ENCODE results near the gene LRRC17.

The LRRC17 gene

GRCh38 chr7:102875700-102876295 lies 37.0 kb upstream of the LRRC17 start:
- Histone ChIP-seq H3K4me3 (ENCODE audit: low read depth, low read length) (no peak overlapping the region), H3K9ac (no peak overlapping the region), H3K27me3 (ENCODE audit: control insufficient read depth, insufficient read depth, low read length) (no peaks in the 10 kb centered on the region), H3K27ac (no peak overlapping the region), H3K9me3 (ENCODE audit: control insufficient read depth, low read length) (no peaks in the 10 kb centered on the region), H3K4me1 (no peaks in the 10 kb centered on the region), H3K79me2 (no peaks in the 10 kb centered on the region), H2AFZ (no peak overlapping the region), H3K4me2 (ENCODE audit: low read length) (no peak overlapping the region), H3K36me3 (ENCODE audit: control insufficient read depth, insufficient read depth, low read length) (no peaks in the 10 kb centered on the region)
- TF ChIP-seq, protein P1, sequence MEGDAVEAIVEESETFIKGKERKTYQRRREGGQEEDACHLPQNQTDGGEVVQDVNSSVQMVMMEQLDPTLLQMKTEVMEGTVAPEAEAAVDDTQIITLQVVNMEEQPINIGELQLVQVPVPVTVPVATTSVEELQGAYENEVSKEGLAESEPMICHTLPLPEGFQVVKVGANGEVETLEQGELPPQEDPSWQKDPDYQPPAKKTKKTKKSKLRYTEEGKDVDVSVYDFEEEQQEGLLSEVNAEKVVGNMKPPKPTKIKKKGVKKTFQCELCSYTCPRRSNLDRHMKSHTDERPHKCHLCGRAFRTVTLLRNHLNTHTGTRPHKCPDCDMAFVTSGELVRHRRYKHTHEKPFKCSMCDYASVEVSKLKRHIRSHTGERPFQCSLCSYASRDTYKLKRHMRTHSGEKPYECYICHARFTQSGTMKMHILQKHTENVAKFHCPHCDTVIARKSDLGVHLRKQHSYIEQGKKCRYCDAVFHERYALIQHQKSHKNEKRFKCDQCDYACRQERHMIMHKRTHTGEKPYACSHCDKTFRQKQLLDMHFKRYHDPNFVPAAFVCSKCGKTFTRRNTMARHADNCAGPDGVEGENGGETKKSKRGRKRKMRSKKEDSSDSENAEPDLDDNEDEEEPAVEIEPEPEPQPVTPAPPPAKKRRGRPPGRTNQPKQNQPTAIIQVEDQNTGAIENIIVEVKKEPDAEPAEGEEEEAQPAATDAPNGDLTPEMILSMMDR (IDR thresholded peaks at IDR 0.05), result no peak

DNA sequence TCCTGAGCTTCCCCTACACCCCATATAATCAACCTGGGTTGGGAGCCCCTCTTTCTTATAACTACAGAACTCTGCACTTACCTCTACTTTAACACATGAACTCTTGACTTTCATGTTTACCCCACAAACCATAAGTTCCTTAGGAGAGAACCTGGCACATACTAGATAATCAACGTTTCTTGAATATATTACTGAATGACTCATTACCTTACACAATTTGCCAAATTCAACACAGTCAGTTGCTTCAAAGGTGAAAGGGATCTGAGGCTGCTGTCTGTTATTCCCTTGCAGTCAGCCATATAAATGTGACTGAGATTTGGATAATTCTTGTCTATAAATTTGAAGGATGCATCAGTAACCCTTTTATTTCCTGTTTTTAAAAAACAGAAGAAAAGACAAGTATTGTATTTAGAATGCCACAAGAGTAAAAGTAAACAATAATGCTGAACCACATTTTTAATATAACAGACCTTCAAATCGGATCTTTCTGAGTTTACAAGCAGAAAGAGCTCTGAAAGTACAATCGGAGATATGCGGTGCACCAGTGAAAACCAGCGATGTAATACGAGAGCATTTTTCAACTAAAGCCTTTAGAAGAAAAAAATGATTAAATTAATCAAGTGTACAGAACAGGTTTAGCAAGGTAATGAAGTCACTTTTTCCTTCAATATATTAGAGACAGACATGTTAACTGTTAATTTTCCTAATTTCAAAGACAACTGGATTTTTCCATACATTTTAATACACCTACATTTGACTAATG lies 29.5 kb upstream of the LRRC17 start:
- no peaks in the 10 kb centered on the region for H3K79me2 ChIP-seq
- no peaks in the 10 kb centered on the region for H3K9me3 ChIP-seq (ENCODE audit: control insufficient read depth, low read length)
- H3K36me3 ChIP-seq (ENCODE audit: control insufficient read depth, insufficient read depth, low read length), result no peaks in the 10 kb centered on the region
- H3K27me3 ChIP-seq (ENCODE audit: control insufficient read depth, insufficient read depth, low read length), result no peaks in the 10 kb centered on the region
- no peaks in the 10 kb centered on the region for H3K4me1 ChIP-seq
- H2AFZ ChIP-seq, result no peak overlapping the region
- no peak overlapping the region for H3K4me2 ChIP-seq (ENCODE audit: low read length)
- H3K9ac ChIP-seq, result no peak overlapping the region
- H3K27ac ChIP-seq, result no peak overlapping the region
- H3K4me3 ChIP-seq (ENCODE audit: low read depth, low read length), result no peak overlapping the region
- TF ChIP-seq, protein P1 (IDR thresholded peaks at IDR 0.05), result no peak

GRCh38 chr7:102888561-102889233 lies 24.1 kb upstream of the LRRC17 start:
- Histone ChIP-seq H3K9me3 (ENCODE audit: control insufficient read depth, low read length) (no peaks in the 10 kb centered on the region), H3K27ac (no peak overlapping the region), H3K4me1 (no peaks in the 10 kb centered on the region), H3K27me3 (ENCODE audit: control insufficient read depth, insufficient read depth, low read length) (no peaks in the 10 kb centered on the region), H3K79me2 (no peaks in the 10 kb centered on the region), H3K36me3 (ENCODE audit: control insufficient read depth, insufficient read depth, low read length) (no peaks in the 10 kb centered on the region), H2AFZ (no peak overlapping the region), H3K4me3 (ENCODE audit: low read depth, low read length) (no peak overlapping the region), H3K9ac (no peak overlapping the region), H3K4me2 (ENCODE audit: low read length) (no peak overlapping the region)
- TF ChIP-seq, protein P1 (IDR thresholded peaks at IDR 0.05), result no peak

DNA sequence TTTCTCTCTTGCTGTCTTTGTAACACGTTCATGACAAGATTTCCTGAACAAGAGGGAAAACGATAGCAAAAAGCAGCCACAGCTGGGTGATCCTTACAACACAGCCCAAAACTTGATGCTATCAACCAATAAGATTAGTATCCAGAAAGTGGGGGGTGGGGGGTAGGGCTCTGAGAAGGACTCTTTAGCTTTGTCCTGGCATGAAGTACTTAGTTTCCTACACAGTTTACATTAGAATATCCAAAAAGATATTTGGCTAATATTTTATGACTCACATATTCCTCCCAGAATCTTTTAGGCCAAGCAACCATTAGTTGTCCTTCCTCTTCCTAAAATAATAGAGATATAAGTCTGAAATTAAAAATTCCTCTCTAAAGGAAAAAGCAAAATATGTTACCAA lies 22.9 kb upstream of the LRRC17 start:
- Histone ChIP-seq H3K9me3 (ENCODE audit: control insufficient read depth, low read length) (no peaks in the 10 kb centered on the region), H3K27ac (no peak overlapping the region), H3K4me3 (ENCODE audit: low read depth, low read length) (no peak overlapping the region), H3K27me3 (ENCODE audit: control insufficient read depth, insufficient read depth, low read length) (no peaks in the 10 kb centered on the region), H3K79me2 (no peaks in the 10 kb centered on the region), H3K36me3 (ENCODE audit: control insufficient read depth, insufficient read depth, low read length) (no peaks in the 10 kb centered on the region), H2AFZ (no peak overlapping the region), H3K4me2 (ENCODE audit: low read length) (no peak overlapping the region), H3K4me1 (no peaks in the 10 kb centered on the region), H3K9ac (no peak overlapping the region)
- TF ChIP-seq, protein P1 (IDR thresholded peaks at IDR 0.05), result no peak
